NCI-H187 (cell line): ENCODE data around the gene LCORL.
"Not testable (repeated sequence)": the region's sequence is repeated elsewhere in the genome, so short reads cannot be mapped to it uniquely, and the experiment has no call there.

Source experiments
- DNase-seq, 2 experiments: peaks; one replicate each; lab custom pipeline; 2025; lab: John Stamatoyannopoulos, UW

LCORL gene

GRCh38 chr4:18020145-18020670, 1.3 kb downstream of the LCORL start:
- DNase-seq: no peak

GRCh38 chr4:18014269-18014668, 7.3 kb downstream of the LCORL start:
- DNase-seq: no peak

- no peak for DNase-seq
Measured at GRCh38 chr4:18012807-18013462, 8.6 kb downstream of the LCORL start.

GRCh38 chr4:18012134-18012806, 9.3 kb downstream of the LCORL start:
- DNase-seq: no peak

- no peak for DNase-seq
Measured at GRCh38 chr4:18007625-18008024, 13.9 kb downstream of the LCORL start.

GRCh38 chr4:18006432-18006831, 15.1 kb downstream of the LCORL start:
- DNase-seq: not testable (repeated sequence)

GRCh38 chr4:17997129-17997528, 24.4 kb downstream of the LCORL start:
- no peak for DNase-seq

GRCh38 chr4:17995165-17995564, 26.4 kb downstream of the LCORL start:
- DNase-seq: no peak

GRCh38 chr4:17985832-17986231, 35.7 kb downstream of the LCORL start:
- DNase-seq: no peak

- DNase-seq: no peak
Measured at GRCh38 chr4:17981063-17981462, 40.5 kb downstream of the LCORL start.

GRCh38 chr4:17968721-17969120, 52.8 kb downstream of the LCORL start:
- no peak for DNase-seq

GRCh38 chr4:17967078-17967477, 54.5 kb downstream of the LCORL start:
- no peak for DNase-seq

- no peak for DNase-seq
Measured at GRCh38 chr4:17966312-17966711, 55.2 kb downstream of the LCORL start.

- no peak for DNase-seq
Measured at GRCh38 chr4:17964576-17964975, 57.0 kb downstream of the LCORL start.

GRCh38 chr4:17962171-17962570, 59.4 kb downstream of the LCORL start:
- no peak for DNase-seq

GRCh38 chr4:17961249-17961648, 60.3 kb downstream of the LCORL start:
- no peak for DNase-seq

- DNase-seq: no peak
Measured at GRCh38 chr4:17958181-17958580, 63.4 kb downstream of the LCORL start.

- no peak for DNase-seq
Measured at GRCh38 chr4:17957688-17958087, 63.9 kb downstream of the LCORL start.

GRCh38 chr4:17956245-17956644, 65.3 kb downstream of the LCORL start:
- DNase-seq: no peak

GRCh38 chr4:17945303-17945702, 76.3 kb downstream of the LCORL start:
- DNase-seq: no peak

- DNase-seq: no peak
Measured at GRCh38 chr4:17941731-17942130, 79.8 kb downstream of the LCORL start.

- no peak for DNase-seq
Measured at GRCh38 chr4:17939054-17939453, 82.5 kb downstream of the LCORL start.

GRCh38 chr4:17934286-17934685, 87.3 kb downstream of the LCORL start:
- no peak for DNase-seq

GRCh38 chr4:17933126-17933525, 88.4 kb downstream of the LCORL start:
- no peak for DNase-seq
